ENCODE data around the gene RALGPS2.

RALGPS2 gene

DNA sequence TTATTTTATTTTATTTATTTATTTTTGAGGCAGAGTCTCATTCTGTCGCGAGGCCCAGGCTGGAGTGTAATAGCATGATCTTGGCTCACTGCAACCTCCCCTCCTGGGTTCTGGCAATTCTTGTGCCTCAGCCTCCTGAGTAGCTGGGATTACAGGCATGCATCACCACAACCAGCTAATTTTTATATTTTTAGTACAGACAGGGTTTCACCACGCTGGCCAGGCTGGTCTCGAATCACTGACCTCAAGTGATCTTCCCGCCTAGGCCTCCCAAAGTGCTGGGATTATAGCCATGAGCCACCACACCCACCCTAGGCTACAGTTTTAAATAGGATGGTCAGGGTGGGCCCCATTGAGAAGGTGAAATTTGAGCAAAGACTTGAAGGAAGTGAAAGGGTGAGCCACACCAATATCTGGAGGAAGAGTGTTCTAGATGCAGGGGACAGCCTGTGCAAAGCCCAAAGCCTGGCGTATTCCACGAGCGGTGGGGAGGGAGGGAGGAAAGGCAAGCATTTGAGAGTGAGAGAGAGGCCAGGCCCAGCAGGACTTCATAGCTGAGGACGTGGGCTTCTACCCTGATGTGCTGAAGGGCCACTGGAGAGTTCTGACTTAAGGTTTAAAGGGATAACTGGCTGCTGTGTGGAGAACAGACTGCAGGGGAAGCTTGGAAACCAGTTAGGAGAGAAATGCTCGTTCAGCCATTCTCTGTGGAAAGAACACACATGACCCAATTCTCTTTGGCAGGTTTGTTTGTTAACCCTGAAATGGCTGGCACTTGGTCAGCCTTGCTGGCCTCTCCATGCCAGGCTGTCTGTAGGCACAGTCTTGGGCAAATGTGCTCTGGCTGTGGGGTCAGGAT, 238.0 kb downstream of the RALGPS2 start:
- DNase-seq (ENCODE audit: low spot score), result no peak

GRCh38 chr1:178964469-178965330, 239.7 kb downstream of the RALGPS2 start:
- no peak for DNase-seq (ENCODE audit: low spot score)

DNA sequence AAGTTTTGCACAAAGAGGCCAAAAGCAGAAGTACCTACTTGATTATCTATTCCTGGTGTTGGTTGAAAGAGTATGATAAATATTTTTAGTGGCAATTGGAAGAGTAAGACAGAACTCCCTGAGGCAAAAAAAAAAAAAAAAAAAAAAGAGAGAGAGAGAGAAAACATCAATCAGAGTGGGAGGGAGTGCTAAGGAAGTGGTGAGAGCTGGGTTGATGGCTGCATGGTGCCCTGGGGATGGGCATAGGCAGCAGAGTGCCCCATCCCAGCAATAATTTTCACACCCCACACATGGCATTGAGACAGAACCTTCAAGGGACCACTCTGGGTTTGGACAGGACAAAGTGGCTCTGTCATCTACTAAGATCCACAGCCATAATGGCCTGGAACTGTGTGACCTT, 241.3 kb downstream of the RALGPS2 start:
- no peak for DNase-seq (ENCODE audit: low spot score)

DNA sequence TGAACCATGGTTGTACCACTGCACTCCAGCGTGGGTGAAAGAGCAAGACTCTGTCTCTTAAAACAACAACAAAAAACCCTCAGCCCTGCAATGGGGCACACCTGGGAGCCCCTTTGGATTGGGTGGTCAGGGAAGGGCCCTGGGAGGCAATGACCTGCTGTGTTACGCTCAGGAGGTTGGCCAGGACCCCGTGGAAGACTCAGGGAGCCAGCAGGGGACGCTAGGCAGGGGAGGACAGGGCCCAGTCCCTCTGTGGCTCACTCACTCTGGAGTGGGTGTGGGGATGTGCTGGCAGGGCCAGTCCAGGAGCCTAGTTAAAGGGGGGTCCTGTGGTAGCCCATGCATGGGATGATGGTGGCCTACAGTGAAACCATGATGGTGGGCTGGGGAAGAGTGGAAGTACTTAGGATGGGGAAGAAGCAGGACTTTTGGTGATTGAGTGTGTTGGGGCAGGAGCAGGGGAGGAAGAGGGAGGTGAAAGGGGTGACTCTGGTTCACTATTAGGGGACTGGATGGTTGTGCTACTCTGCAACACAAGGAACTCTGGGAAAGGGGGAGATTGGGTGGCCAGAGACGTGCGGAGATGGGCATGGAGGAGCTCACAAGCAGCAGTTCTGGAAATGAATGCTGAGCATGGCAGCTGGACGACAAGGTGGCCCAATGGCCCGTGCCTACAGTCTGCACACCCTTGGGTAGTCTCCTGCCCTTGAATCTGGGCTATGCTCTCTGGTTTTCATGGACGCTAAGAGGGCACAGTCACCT, 244.4 kb downstream of the RALGPS2 start:
- DNase-seq (ENCODE audit: low spot score), result no peak

DNA sequence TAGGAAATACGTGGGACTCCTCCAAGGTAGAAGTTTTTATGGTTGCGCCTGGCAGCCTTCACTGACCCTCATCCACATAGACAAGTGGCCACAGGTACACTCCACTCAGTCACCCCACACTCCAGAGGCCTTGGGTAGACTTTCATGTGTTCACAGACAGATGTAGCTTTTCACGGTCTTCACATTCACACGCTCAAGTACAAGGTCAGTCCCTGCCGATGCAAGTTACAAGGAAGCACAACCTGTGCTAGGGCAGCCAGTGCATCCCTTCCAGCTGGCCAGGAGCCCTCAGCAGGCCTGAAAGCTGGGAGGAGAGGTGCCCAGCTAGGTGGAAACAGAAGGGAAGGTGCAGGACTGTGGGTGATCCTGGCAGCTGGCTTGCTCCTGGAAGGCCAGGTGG, 245.1 kb downstream of the RALGPS2 start:
- no peak for DNase-seq (ENCODE audit: low spot score)
